A172 (cell line): ENCODE data around the gene SELENOK. TPM values are rescaled to one million over a fixed set of nuclear protein-coding genes. Genes with fewer than 3 reads are reported as not detected.

Experiments
- DNase-seq: peaks from one replicate; pipeline ENCODE4 v3.0.0-alpha.2; 2015; ENCODE audit warnings: low spot score
- total RNA-seq: library from RNA; depleted of rRNA; stranded (reverse); fragments of >200 nt; shearing (Covaris generic); gene quantifications from 2 replicates; pipeline ENCODE4 v1.2.3, GENCODE V29; 2014; rRNA removed

The SELENOK gene
- total RNA-seq, 1 experiment from 2014 or later: 52.5 TPM

DNA sequence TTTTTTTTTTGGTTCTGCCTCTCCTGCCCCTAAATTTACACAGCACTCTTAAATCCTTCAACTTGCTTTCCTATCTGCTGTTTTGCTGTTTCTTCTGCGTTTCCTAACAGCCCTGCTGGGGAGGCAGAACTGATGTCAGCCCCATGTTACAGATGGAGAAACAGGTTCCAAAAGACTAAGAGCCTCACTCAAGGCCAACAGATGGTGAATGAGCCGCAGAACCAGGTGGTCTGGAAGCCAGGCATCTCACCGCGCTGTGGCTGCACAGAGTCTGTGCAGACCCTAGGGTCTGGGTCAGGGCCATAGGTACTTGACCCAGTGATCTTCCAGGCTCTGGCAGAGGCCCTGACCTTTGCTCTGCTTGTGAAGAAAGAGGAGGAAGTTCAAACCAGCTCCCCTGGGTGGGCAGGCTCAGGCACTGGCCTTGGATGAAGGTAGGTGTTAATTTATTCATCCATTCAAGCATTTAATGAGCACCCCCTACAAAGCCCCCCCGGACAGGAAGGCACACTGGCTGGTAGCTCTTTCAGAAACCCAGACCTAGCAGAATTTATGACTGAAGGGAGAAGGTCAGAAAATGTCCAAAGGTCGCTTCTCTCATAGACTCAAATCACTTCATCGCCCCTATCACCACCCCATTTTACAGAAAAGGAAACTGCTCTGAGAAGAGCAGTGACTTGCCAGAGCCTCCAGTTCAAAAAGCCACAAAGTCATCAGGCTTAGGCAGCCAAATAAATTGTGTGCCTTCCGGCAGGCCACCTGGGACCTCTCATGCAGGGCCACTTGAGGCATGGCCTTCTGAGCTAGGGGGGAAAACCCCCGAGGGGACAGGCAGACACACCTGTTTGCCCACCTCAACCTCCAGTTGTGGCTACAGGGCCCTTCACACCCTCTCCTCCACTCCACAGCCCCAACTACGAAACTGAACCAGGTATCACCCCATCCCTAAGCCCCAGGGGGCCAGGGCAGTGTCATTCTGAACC, 48.2 kb downstream of the SELENOK start:
- DNase-seq: no peak

DNA sequence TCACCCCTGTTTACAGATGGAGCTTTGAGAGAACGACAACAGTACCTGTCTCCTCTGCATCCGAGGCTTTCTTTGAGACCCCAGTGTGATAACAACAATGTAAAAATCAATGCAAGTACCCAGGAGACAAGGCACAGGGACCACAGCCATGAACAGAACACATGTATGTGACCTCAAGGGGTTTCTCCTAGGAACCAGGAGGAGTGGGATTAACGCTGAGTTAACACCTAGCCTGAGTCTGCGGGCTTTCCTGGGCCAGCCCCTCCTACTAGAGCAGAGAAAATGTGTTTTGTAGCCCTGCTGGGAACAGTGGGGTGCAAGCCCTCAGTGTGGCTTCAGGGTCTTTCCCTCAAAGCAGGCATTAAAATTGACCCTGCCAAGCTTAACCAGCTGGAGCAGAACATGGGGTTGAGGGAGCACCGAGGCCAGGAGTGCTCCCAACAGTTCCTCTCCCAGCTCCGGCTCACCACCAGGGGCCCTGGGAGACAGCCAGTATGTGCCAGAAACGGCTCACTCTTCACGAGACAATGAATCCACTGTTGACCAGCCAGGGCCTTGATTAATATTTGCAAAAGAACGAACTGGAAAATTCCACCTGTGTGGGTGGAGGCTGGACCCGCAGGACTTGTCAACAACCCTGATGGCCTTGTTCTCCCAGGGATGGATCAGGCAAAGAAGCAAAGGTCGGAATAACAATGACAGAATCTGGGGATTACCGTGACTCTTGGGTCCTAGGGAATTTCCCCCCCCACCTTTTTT, 49.0 kb downstream of the SELENOK start:
- peak; percentile 4 for DNase-seq

DNA sequence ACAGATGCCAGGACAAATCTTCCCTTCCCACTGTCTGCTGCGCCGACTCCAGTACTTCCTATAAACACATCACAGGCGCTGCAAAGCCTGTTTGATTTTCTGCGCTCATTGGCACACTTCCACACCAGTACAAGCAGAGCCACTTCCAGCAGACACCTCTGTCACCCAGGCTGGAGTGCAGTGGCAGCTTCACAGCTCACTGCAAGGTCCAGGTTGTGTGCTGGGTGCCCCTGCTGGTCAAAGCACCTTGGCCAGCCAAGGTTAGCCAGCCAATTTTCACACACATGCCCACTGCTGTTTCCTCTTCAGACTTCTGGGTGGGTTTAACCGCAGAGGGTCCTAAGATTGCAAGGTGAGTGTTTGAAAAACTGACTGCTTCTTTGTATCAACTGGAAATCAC, 50.4 kb downstream of the SELENOK start:
- DNase-seq: no peak

DNA sequence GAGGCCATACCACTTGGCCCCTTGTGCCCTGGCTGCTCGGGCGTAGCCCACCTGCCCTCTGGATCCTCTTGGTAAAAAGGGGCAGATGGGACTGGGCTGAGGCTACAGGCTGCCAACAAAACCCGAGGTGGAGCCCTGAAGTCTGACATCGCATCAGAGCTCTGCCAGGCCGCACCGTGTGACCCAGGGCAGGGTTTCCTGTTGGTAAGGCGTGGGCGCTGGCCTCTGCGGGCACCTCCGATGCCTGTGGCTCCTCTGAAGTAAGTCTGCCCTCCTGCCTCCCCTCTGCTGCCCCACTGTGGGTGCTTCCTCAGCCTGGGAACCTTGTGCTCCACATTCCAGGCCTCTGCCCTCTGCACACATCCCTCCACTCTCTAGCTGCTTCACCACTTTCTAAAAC, 54.3 kb downstream of the SELENOK start:
- peak; percentile 4 for DNase-seq

DNA sequence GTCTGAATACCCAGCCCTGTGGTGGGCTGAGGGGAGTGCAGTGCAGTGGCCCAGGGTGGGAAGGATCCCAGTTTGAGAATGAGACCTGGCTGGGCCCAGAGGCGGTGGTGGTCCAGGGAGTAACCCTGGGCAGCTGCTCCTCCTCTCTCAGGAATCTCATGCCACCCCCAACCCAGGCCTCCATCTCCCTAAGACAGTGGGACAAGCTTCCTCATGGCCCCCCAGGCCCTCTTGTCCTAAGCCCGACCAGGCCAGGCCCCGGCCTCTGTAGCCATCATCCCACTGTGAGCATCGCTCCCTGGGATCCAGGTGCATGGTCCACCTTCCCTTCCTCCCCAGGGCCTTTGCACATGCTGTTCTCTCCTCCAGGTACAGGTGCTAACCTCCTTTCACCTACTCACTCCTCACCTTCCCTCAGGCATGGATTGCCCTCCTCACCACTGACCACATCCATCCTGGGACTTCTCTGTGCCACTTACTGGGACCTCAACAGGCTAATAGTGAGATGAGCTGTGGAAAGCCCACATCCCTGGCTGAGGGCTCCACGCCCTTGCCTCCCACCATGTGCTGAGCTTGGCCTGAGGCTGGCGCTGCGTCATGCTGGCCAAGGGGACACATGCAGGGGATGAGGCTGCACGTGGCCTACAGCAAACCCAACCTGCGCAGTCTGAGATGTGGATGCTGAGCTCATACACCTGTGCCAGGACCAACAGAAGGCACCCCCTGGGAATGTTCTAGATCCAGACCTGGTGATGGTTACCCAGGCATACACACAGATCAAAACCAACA, 55.4 kb downstream of the SELENOK start:
- DNase-seq: no peak

DNA sequence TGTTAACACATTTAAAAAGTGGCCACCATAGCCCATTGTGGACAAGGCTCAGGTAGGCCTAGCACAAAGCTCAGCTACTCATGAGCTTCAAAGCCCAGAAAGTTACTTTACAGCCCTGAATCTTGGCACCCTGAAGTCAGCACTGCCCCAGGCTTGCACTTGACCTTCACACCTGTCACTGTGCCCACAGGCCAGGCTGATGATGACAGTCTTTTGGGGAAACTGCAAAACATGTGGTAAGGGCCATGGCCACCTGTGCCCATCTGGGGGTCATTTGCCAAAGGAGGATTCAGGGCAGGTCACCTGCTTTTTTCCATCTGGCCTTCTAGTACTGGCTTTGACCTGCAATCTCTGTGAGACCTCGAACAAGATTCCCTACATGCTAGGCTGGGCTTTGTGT, 56.4 kb downstream of the SELENOK start:
- DNase-seq: no peak

DNA sequence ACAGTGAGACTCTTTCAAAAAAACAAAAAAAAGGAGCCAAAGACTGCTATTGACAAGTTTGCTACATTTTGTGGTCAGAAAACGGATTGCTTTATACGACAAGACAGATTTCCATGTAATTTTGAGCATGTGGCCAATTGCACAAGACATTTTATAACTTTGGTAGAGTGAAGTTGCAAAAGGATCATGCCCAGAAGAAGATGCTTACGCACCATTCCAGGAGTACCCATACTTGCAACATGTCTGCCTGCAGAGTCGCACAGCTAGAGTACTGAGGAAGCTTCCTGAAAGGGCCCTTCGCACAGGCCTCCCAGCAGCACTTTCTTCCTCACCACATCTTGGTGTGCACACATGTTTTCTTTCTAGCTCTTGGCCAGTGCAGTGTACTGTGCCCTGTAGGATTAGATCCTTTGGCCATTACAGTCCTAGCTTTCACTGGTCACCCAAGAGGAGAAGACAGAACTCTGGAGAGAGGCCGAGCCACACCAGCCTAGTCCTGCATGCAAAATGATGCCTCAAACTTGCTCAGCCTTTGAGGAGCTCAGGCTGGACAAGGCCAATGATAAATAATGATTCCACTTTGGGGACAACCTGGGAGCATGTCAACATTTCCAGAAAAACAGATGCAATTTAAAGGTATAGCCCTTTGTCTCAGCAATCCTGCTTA, 57.1 kb downstream of the SELENOK start:
- DNase-seq: no peak

Other genes starting within 250 kb of the SELENOK start
- 0.55 and 0.67 TPM in 2 replicates for gene CHDH, start 45.4 kb downstream of the SELENOK start, total RNA-seq
- gene IL17RB, start 45.3 kb downstream of the SELENOK start, total RNA-seq: not detected in 2 replicates
- 20.2 and 24.1 TPM in 2 replicates for gene ACTR8, start 9.7 kb downstream of the SELENOK start, total RNA-seq
- 2.0 and 7.6 TPM in 2 replicates for gene CACNA2D3, start 230.7 kb upstream of the SELENOK start, total RNA-seq